ENCODE measurements around the gene PROB1. TPM values are rescaled to one million over a fixed set of nuclear protein-coding genes. Genes with fewer than 3 reads are reported as not detected.

PROB1 gene
- polyA plus RNA-seq, 1 experiment, result 0.40 TPM

GRCh38 chr5:139408191-139408590 is 13.3 kb upstream of the PROB1 start:
- H3K4me3 ChIP-seq (ENCODE audit: low read depth, low read length), result no peak overlapping the region
- POLR2A ChIA-PET, result no interaction called here
- DNase-seq (ENCODE audit: low read depth), result no peak
- no peaks in the 10 kb centered on the region for H3K27me3 ChIP-seq (ENCODE audit: control insufficient read depth, insufficient read depth, low read length)
- H3K36me3 ChIP-seq (ENCODE audit: control insufficient read depth, insufficient read depth, low read length), result no peaks in the 10 kb centered on the region
- CTCF ChIA-PET, result interaction anchor here (1.0 kb wide), 1 partner anchor 10 kb away, joined by 3 read pairs; no protein-coding TSS in a partner anchor
- no peak for TF ChIP-seq CTCF (IDR thresholded peaks at IDR 0.05; ENCODE audit: insufficient read depth, low read depth, low read length)

GRCh38 chr5:139407517-139407916 is 12.6 kb upstream of the PROB1 start:
- Histone ChIP-seq H3K27me3 (ENCODE audit: control insufficient read depth, insufficient read depth, low read length) (no peaks in the 10 kb centered on the region), H3K36me3 (ENCODE audit: control insufficient read depth, insufficient read depth, low read length) (no peaks in the 10 kb centered on the region), H3K4me3 (ENCODE audit: low read depth, low read length) (no peak overlapping the region)
- CTCF ChIA-PET, result interaction anchor here (1.2 to 1.4 kb wide), 2 partner anchors 10 to 110 kb away, joined by 3 to 4 read pairs; no protein-coding TSS in a partner anchor
- no peak for TF ChIP-seq CTCF (IDR thresholded peaks at IDR 0.05; ENCODE audit: insufficient read depth, low read depth, low read length)
- POLR2A ChIA-PET, result no interaction called here
- DNase-seq (ENCODE audit: low read depth), result no peak

GRCh38 chr5:139406963-139407362 is 12.1 kb upstream of the PROB1 start:
- no peak for TF ChIP-seq CTCF (IDR thresholded peaks at IDR 0.05; ENCODE audit: insufficient read depth, low read depth, low read length)
- ChIA-PET POLR2A (no interaction called here), CTCF (interaction anchor here (1.2 to 1.7 kb wide), 5 partner anchors 11 to 110 kb away, joined by 3 to 4 read pairs (median 4); no protein-coding TSS in a partner anchor)
- H3K4me3 ChIP-seq (ENCODE audit: low read depth, low read length), result no peak overlapping the region
- DNase-seq (ENCODE audit: low read depth), result no peak
- H3K36me3 ChIP-seq (ENCODE audit: control insufficient read depth, insufficient read depth, low read length), result no peaks in the 10 kb centered on the region
- H3K27me3 ChIP-seq (ENCODE audit: control insufficient read depth, insufficient read depth, low read length), result no peaks in the 10 kb centered on the region

- ChIA-PET CTCF (interaction anchor here (1.0 to 2.7 kb wide), 3 partner anchors 10 to 110 kb away, joined by 3 to 8 read pairs (median 4); partner anchors contain the start of gene PROB1), POLR2A (no interaction called here)
- DNase-seq (ENCODE audit: low read depth), result no peak
- Histone ChIP-seq H3K36me3 (ENCODE audit: control insufficient read depth, insufficient read depth, low read length) (no peaks in the 10 kb centered on the region), H3K4me3 (ENCODE audit: low read depth, low read length) (peak overlapping the region; percentile 64), H3K27me3 (ENCODE audit: control insufficient read depth, insufficient read depth, low read length) (no peaks in the 10 kb centered on the region)
- TF ChIP-seq CTCF (IDR thresholded peaks at IDR 0.05; ENCODE audit: insufficient read depth, low read depth, low read length), result no peak
Measured at GRCh38 chr5:139404484-139404840, 9.6 kb upstream of the PROB1 start.

- no peak for TF ChIP-seq CTCF (IDR thresholded peaks at IDR 0.05; ENCODE audit: insufficient read depth, low read depth, low read length)
- Histone ChIP-seq H3K4me3 (ENCODE audit: low read depth, low read length) (peak within 1 kb of the TSS; percentile 64), H3K27me3 (ENCODE audit: control insufficient read depth, insufficient read depth, low read length) (no peaks in the 10 kb centered on the region), H3K36me3 (ENCODE audit: control insufficient read depth, insufficient read depth, low read length) (no peaks in the 10 kb centered on the region)
- ChIA-PET POLR2A (interaction anchor here (0.8 kb wide), 1 partner anchor 34 kb away, joined by 3 read pairs; no protein-coding TSS in a partner anchor), CTCF (interaction anchor here (0.9 to 2.7 kb wide), 5 partner anchors 9 to 110 kb away, joined by 3 to 8 read pairs (median 3); partner anchors contain the start of gene PROB1)
- DNase-seq (ENCODE audit: low read depth), result peak; percentile 90
Measured at GRCh38 chr5:139403787-139404483, 9.0 kb upstream of the PROB1 start, which contains the start of gene SPATA24. Gene SPATA24, minus strand, starts transcription at chr5:139404089. Its CDS starts 29 bp downstream, at chr5:139404060.
